GM15510 (cell line): ENCODE data around the gene STXBP1.

Experiments
- POLR2A ChIP-seq: IDR thresholded peaks from 3 replicates; pipeline ENCODE4 v1.6.1; 2011; ENCODE audit warnings: borderline replicate concordance; ENCODE audit not compliant: insufficient read length; ENCODE audit errors: extremely low read depth

The STXBP1 gene

DNA sequence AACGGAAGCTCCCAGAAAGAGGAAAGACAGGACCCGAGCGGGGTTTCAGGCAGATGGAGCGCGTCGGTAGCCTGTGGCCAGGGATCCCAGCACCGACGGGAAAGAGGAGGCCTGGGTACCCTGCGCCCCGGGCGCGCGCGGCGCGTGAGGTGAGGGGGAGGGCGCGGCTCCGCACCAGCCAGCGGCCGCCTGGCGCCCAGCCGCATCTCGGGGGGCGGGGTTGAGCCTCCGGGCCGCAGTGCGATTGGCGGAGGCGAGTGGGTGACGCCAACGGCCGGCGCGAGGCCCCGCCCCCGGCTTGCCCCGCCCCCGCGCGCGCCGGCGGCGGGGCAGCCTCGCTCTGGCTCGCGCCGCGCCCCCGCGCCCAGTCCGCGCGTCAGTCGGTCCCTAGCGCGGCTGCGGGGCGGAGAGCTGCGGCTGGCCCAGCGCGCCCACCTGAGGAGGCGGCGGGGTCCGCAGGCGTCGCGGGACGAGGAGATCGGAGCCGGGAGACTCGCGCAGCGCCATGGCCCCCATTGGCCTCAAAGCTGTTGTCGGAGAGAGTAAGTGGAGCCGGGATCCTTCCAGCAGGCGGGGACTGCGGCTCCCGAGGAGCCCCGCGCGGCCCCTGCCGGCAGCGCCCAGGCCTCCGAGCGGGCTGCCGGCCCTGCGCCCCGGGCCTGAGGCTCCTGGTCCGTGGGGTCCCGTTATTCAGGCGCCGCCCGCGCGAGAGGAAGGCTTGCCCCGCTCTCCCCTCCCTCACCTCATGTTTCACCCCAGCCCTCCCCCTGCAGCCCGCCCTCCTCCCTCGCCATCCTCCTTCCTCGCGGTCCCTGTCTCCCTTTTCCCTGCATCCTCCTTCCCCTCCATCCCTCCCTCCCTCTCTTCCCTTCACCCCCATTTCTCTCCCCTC, at the start of gene STXBP1:
Gene STXBP1 (plus strand): TSS at position 379 of the 892 bp plus-strand sequence. CDS start 127 bp downstream, at position 506.
- peak; percentile 44 for TF ChIP-seq POLR2A

DNA sequence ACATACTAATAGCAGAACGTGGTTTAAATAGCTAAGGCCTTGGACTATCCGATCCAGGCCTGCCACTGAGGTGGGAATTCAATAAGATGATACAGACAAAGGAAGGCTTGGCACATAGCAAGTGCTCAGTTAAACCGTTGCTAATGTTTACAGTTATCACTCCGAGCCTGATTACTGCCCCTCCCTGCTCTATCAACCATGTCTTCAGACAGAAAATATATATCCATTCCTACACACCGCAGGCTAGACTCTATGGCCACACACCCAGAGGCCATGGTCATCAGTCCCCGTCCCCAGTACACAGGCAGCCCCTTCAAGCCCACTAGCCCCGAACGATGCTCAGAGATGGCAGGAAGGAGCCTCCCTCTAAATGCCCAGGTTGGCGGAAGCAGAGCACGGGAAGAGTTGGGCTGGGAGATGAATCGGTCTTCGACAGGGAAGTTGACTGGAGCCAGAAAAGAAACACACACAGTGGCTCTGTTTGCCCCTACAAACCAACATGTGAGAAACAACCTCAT, 49.7 kb upstream of the STXBP1 start:
- TF ChIP-seq POLR2A = no peak

DNA sequence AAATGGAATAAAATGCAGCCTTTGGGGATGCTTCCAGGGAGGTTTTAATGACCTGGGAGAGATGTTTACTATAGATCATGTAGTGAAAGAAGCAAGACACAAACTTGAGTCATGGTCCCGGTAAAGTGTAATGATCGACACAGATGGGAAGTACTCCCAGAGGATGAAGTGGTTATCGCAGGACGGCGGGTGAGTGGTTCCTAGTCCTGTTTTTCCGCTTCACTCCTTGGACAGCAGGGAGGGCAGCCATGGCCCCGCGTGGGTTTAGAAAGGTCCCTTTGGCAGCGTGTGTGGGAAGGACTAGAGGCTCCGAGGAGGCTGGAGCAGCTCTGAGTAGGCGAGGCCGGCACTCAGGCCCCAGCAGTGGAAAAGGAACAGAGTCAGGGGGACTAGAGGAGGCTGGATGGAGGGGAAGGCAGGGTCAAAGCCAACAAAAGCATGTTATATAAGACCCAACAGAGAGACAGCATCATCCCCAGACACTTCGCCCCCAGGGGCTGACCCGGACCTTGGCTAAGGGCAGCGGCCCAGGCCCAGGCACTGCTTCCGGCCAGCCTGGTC, 49.2 kb upstream of the STXBP1 start:
- no peak for TF ChIP-seq POLR2A

DNA sequence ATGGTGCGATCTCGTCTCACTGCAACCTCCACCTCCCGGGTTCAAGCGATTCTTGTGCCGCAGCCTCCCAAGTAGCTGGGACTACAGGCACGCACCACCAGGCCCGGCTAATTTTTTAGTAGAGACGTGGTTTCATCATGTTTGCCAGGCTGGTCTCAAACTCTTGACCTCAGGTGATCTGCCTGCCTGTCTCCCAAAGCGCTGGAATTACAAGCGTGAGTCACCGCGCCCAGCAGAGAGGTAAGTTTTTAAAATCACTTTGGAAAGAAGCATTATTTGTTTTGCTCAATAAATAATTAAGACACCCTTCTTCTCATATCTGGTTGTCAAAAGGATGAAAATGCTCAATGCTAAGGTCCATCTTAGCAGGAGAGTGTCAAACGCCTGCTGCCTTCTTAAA, 48.5 kb upstream of the STXBP1 start:
- TF ChIP-seq POLR2A = no peak

DNA sequence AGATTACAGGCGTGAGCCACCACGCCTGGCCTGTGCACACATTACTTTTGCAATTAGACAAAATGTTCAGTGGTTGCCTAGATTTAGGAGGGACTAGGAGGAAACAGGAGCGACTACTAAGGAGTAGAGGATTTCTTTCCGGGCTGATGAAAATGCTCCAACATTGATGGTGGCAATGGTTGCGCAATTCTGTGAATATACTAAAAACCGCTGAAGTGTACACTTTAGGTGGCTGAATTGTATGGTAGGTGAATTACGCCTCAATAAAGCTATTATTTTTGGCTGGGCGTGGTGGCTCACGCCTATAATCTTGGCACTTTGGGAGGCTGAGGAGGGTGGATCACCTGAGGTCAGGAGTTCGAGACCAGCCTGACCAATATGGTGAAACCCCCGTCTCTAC, 46.8 kb upstream of the STXBP1 start:
- no peak for TF ChIP-seq POLR2A

DNA sequence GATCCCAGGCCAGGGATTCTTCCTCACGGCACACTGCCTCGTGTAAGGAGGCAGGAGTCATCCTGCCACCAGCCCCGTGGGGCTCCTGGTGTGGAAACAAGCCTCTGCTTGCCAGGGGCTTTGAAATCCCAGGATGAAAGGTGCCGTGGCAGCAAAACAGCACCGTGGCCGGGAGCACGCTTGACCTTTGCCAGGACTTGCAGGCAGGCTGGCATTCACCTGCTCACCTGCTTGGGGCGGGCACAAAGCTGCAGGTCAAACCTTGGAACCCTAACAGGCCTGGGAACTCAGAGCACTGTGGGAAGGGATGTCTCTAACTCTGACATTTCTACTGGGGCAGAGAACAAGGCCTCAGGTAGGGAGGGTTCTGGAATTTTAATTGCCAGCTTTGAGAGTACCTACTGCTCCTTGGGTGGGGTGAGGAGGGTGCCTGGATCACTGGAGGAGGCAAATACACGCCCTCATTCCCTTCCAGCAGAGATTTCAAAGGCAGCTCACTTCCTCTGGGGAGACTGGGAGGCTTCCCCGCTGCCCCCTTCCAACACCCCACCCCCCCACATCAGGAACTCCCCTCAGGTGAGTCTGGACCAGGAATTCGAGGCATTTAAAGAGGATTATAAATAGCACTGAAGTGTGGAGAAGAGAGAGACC, 45.6 kb upstream of the STXBP1 start:
- TF ChIP-seq POLR2A = no peak

DNA sequence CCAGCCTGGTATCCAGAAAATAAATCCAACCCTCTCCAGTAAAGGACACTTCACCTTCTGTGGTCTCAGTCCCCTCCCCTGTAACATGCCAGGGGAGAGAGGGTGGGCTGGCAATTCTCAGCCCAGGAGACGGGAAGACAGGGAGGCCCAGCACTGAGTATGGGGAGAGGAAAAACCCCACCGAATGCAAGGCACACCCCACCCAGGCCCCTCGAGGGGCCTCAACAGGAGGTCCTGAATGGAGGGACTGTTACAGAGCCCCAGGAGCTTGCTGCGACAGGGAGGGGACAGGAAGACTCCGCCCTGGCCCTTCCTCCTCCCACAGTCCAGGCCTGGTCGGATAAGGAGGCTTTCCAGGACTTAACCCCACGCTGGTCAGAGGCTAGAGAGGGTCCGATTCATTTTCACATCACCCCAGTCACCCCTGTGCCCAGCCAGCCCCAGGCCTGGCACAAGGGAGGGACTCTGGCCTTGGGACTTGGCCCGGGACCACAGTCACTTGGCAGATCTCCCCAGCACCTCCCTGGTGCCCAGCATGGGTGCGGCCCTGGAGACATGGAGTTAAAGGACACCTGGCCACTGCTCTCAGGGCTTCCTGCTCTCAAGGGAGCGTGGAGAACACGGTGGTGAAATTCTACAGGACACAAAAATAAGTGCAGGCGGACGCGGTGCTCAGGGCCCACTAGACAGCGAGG, 44.9 kb upstream of the STXBP1 start:
- TF ChIP-seq POLR2A = no peak

DNA sequence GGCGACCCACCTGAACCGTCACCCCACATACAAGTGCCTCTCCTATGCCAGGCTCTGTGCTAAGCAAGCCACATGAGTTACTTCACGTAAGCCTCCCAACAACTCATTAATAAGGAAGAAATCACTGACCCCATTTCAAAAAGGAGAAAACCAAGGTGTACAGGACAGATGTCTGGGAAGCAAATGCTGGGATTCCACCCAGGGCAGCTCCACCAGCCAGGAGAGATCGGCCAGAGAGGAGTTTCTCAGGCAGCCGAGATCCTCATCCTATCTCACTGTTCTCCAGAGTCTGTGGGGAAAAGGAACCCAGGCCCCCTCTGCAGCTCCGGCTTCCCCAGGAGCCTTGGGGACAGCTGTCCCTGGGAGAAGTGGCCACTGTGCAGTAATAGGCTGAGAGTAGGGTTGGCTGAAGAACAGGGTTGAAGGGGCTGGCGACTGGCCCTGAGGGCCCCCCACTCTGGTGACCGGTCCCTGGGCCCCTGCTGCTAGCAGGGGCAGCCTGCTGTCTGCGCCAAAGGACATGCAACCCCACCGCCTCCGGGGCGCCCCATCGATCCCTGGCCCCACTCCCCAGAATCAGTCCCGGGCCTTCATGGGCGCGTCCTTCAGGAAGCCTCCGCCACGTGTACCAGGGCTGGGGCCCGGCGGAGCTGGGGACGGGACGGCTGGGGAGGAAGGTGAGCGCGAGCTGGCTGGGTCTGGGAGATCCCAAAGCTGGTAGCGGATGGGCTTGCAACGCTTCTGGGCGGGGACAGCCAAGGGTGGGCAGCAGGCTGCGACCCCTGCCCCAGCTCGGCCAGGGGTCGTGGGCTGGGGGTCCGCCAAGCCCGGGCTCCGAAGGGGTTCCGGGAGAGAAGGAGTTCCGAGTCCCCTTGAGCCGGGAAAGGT, 44.1 kb upstream of the STXBP1 start:
- no peak for TF ChIP-seq POLR2A

DNA sequence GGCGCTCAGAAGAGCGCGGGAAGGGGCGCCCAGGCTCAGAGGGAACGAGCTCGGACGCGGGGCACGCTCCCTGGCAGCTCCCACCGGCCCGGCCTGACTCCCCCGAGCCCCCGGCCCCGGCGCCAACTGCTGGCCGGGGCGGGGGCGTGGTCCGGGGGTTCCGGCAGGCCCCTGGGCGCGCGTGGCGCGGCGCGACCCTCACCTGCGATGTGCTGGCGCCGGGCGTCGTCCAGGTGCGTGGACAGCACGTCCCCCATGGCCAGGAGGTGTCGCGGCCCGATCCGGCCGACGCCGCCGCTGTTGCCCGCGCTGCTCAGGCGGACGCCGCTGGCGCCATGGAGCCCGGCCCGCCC, 43.5 kb upstream of the STXBP1 start:
- no peak for TF ChIP-seq POLR2A

DNA sequence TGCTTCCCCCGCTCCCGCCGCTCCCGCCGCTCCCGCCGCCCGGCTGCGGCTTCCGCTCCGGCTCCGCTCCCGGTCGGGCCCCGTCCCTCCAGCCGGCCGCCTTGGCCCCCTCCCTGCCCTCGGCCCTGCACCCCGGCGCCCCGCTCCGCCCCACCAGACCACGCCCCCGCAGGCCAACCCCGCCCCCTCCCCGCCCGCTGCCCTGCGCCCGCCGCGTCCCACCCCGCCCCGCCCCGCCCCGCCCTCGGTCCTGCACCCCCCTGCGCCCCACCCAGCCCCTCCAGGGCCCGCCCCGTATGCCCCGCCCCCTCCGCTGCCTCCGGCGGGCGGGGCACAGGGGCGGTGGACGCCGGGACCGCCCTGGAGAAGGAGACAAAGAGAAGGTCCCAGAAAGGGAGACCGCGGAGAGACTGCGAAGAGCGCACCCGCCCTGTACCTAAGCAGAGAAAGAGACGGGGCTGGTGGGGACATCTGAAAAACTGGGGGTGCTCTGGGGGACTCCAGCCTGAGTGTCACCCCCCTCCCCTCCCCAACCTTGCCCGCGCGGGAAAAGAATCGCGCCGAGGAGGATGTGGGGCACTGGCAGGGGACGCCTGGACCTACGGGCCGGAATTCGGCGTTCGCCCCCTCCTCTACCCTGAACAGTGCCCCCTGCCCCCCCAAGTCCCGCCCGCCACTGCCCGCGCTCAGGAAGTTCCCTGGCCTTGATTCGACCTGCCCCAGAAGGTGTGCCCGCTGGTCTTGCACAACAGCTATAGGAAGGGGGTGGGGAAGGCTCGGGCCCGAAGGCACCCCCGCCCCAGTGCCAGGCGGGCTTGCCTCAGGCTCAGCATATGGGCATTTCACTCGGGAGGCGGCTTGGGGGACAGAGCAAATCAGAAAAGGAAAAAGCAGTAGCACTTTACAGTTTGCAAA, 42.8 kb upstream of the STXBP1 start:
- peak; percentile 14 for TF ChIP-seq POLR2A

DNA sequence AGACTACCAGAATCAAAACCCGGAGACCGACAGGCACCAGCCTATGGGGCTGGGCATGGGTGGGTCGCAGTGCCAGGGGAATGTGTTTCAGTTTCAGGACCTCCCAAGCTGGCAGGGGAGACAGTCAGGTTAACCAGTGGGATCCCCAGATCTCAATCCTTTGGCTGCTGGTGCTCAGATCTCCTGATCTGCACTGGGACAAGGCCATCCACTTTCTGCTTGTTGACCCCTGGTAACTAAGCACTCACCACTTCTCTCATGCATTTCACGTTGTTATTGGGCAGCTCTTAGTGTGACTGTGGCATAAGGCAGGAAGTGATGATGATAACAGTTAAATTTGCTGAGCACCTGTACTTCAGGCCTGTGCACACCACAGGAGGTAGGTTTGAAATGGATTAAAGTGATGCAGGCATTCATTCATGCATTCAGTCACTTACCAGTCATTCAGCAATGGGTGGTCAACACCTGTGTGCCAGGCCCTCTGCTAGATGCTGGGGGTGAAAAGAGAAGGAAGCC, 42.1 kb upstream of the STXBP1 start:
- no peak for TF ChIP-seq POLR2A

DNA sequence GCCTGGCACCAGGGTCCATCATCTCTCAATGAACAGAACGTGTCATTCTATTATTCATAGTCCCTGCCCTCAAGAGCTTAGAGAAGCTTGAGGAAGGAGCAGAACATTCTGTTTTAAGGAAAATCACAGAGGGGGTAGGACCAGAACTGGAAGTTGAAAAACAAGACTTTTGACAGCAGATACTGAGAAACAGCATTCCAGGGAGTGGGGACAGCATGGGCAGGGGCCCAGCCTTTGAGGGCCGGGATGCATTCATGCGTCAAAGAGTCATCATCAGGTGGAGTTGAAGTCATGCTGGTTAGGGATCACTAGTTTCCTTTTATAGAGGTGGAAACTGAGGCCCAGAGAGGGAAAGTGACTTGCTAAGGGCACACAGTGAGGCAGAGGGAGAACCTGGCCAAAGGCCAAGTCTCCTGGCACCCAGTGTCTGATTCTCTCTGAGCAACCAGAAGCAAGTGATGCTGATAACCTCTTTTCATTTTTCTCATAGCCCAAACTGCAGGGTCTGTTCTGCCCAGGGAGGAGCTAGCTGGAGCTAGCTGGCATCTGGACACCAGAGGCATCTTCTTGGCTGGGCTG, 41.5 kb upstream of the STXBP1 start:
- no peak for TF ChIP-seq POLR2A
